NCI-H446 treated with DMSO at 0.1 percent for 48 hours (cell line): ENCODE data around the gene ECD.

Source experiments
- DNase-seq: peaks from one replicate; lab custom pipeline; 2025; lab: John Stamatoyannopoulos, UW

The ECD gene

GRCh38 chr10:73096449-73097304, 71.1 kb downstream of the ECD start, which contains the start of gene P4HA1:
TSS of gene P4HA1 (minus strand) at chr10:73096866. CDS start at chr10:73074883, 21,983 bp downstream.
- peak; percentile 86 for DNase-seq

GRCh38 chr10:73096041-73096448, 71.8 kb downstream of the ECD start:
- no peak for DNase-seq

GRCh38 chr10:73095481-73096021, 72.3 kb downstream of the ECD start:
- DNase-seq: no peak

- DNase-seq: no peak
Measured at GRCh38 chr10:73094986-73095480, 72.8 kb downstream of the ECD start.

GRCh38 chr10:73093922-73094850, 73.6 kb downstream of the ECD start:
- DNase-seq: no peak

GRCh38 chr10:73092830-73093229, 75.0 kb downstream of the ECD start:
- DNase-seq: no peak

GRCh38 chr10:73088304-73088703, 79.5 kb downstream of the ECD start:
- no peak for DNase-seq

- no peak for DNase-seq
Measured at GRCh38 chr10:73086816-73087215, 81.0 kb downstream of the ECD start.

- DNase-seq: no peak
Measured at GRCh38 chr10:73084209-73084608, 83.6 kb downstream of the ECD start.
